Mesothelial cell of epicardium (in vitro differentiated cells): ENCODE measurements around the gene FBXL16. TPM values are rescaled to one million over a fixed set of nuclear protein-coding genes. Genes with fewer than 3 reads are reported as not detected.

Experiments used
- DNase-seq, 2 experiments: peaks; one replicate each; pipeline ENCODE4 v3.0.0; 2021; ENCODE audit warnings: low spot score in 2 of 2; ENCODE audit not compliant: unreplicated experiment in 2 of 2
- H3K27ac Mint-ChIP-seq: 2 replicates; pipeline ENCODE4 v1.8.0; 2021; ENCODE audit warnings: mixed read lengths
- H3K27me3 Mint-ChIP-seq: 2 replicates; pipeline ENCODE4 v1.8.0; 2021; ENCODE audit warnings: low read depth, mixed read lengths
- H3K36me3 Mint-ChIP-seq: 2 replicates; pipeline ENCODE4 v1.8.0; 2021; ENCODE audit warnings: mixed read lengths
- H3K4me1 Mint-ChIP-seq: 2 replicates; pipeline ENCODE4 v1.8.0; 2021; ENCODE audit warnings: mixed read lengths
- H3K4me3 Mint-ChIP-seq: 2 replicates; pipeline ENCODE4 v1.8.0; 2021; ENCODE audit warnings: mild to moderate bottlenecking, moderate library complexity, mixed read lengths
- H3K9me3 Mint-ChIP-seq: 2 replicates; pipeline ENCODE4 v1.8.0; 2021; ENCODE audit warnings: mixed read lengths
- CTCF ChIP-seq: fragments of 200-600 bp; sonication (generic); IDR thresholded peaks from one replicate; pipeline ENCODE4 v1.5.0; 2021; ENCODE audit warnings: antibody characterized with exemption; ENCODE audit not compliant: unreplicated experiment
- total RNA-seq: library from RNA; stranded (reverse); gene quantifications from 3 replicates; pipeline ENCODE4 v1.2.1, GENCODE V29; 2021

Gene FBXL16
- total RNA-seq, 1 donor from 2014 or later: 0.85 TPM

GRCh38 chr16:704552-705380 lies 835 bp downstream of the FBXL16 start:
- Mint-ChIP-seq H3K27ac (no peak overlapping the region), H3K4me1 (no peaks in the 10 kb centered on the region), H3K36me3 (no peaks in the 10 kb centered on the region), H3K9me3 (no peaks in the 10 kb centered on the region), H3K27me3 (peaks cover 83% of the 10 kb centered on the region), H3K4me3 (no peak overlapping the region)
- no peak for DNase-seq
- TF ChIP-seq CTCF: no peak

GRCh38 chr16:704047-704446 lies 1.6 kb downstream of the FBXL16 start:
- H3K36me3 Mint-ChIP-seq: no peaks in the 10 kb centered on the region
- H3K27ac Mint-ChIP-seq: no peak overlapping the region
- H3K9me3 Mint-ChIP-seq: no peaks in the 10 kb centered on the region
- H3K27me3 Mint-ChIP-seq: peaks cover 83% of the 10 kb centered on the region
- TF ChIP-seq CTCF: no peak
- no peaks in the 10 kb centered on the region for H3K4me1 Mint-ChIP-seq
- no peak overlapping the region for H3K4me3 Mint-ChIP-seq
- DNase-seq: no peak

- Mint-ChIP-seq H3K36me3 (no peaks in the 10 kb centered on the region), H3K4me3 (no peak overlapping the region), H3K4me1 (no peaks in the 10 kb centered on the region), H3K9me3 (no peaks in the 10 kb centered on the region), H3K27me3 (peaks cover 83% of the 10 kb centered on the region), H3K27ac (no peak overlapping the region)
- no peak for TF ChIP-seq CTCF
- no peak for DNase-seq
These were observed 2.2 kb downstream of the FBXL16 start for GRCh38 chr16:703406-703805.

- Mint-ChIP-seq H3K9me3 (no peaks in the 10 kb centered on the region), H3K27me3 (peaks cover 85% of the 10 kb centered on the region), H3K4me3 (no peak overlapping the region), H3K4me1 (no peaks in the 10 kb centered on the region), H3K27ac (no peak overlapping the region), H3K36me3 (no peaks in the 10 kb centered on the region)
- no peak for DNase-seq
- no peak for TF ChIP-seq CTCF
These were observed 3.3 kb downstream of the FBXL16 start for GRCh38 chr16:702341-702740.

GRCh38 chr16:700684-701584 lies 4.7 kb downstream of the FBXL16 start:
- H3K27me3 Mint-ChIP-seq: peaks cover 85% of the 10 kb centered on the region
- no peak for TF ChIP-seq CTCF
- H3K4me3 Mint-ChIP-seq: no peak overlapping the region
- peak; percentile 69 to 87 for DNase-seq
- no peaks in the 10 kb centered on the region for H3K36me3 Mint-ChIP-seq
- no peaks in the 10 kb centered on the region for H3K9me3 Mint-ChIP-seq
- H3K27ac Mint-ChIP-seq: no peak overlapping the region
- H3K4me1 Mint-ChIP-seq: no peaks in the 10 kb centered on the region
